SK-N-SH treated with all-trans-retinoic acid at 6 μM for 48 hours (cell line): ENCODE data around the gene CTBP2.

Experiments
- ATAC-seq: fragments of 200-7000 bp; cut with Tn5 transposase; 3 replicates; pipeline ENCODE4 v1.9.1; 2020; ENCODE audit warnings: mild to moderate bottlenecking, moderate library complexity
- ARNTL ChIP-seq: fragments of 450-650 bp; formaldehyde crosslinking; IDR thresholded peaks from 2 replicates; pipeline ENCODE4 v1.5.0; 2020; ENCODE audit warnings: low read depth, mild to moderate bottlenecking, moderate library complexity, borderline replicate concordance
- BACH2 ChIP-seq: fragments of 250-450 bp; sonication (Bioruptor Pico); IDR thresholded peaks from 2 replicates; pipeline ENCODE4 v1.9.0; 2021; ENCODE audit warnings: mild to moderate bottlenecking, borderline replicate concordance
- CREB5 ChIP-seq: fragments of 250-450 bp; sonication (Bioruptor Pico); IDR thresholded peaks from 2 replicates; pipeline ENCODE4 v1.5.1; 2020; ENCODE audit warnings: low read depth, mild to moderate bottlenecking, moderate library complexity
- CSDC2 ChIP-seq: fragments of 250-450 bp; sonication (Bioruptor Pico); IDR thresholded peaks from 2 replicates; pipeline ENCODE4 v1.5.0; 2020; ENCODE audit warnings: mild to moderate bottlenecking, moderate library complexity
- CSRNP3 ChIP-seq: fragments of 250-450 bp; sonication (Bioruptor Pico); IDR thresholded peaks from 2 replicates; pipeline ENCODE4 v1.5.1; 2021; ENCODE audit warnings: mild to moderate bottlenecking, moderate library complexity
- ESRRG ChIP-seq: fragments of 250-450 bp; sonication (Bioruptor Pico); IDR thresholded peaks from 2 replicates; pipeline ENCODE4 v1.6.1; 2021; ENCODE audit warnings: mild to moderate bottlenecking
- GLIS3 ChIP-seq: fragments of 250-450 bp; sonication (Bioruptor Pico); IDR thresholded peaks from 2 replicates; pipeline ENCODE4 v1.5.0; 2020; ENCODE audit warnings: mild to moderate bottlenecking, moderate library complexity
- ISL1 ChIP-seq: fragments of 250-450 bp; sonication (Bioruptor Pico); IDR thresholded peaks from 2 replicates; pipeline ENCODE4 v2.1.2; 2022; ENCODE audit warnings: mild to moderate bottlenecking, moderate library complexity
- OSR1 ChIP-seq: fragments of 250-450 bp; sonication (Bioruptor Pico); IDR thresholded peaks from 2 replicates; pipeline ENCODE4 v1.8.0; 2022; ENCODE audit warnings: moderate library complexity, mild to moderate bottlenecking, inconsistent platforms
- PATZ1 ChIP-seq: fragments of 250-450 bp; sonication (Bioruptor Pico); IDR thresholded peaks from 2 replicates; pipeline ENCODE4 v1.8.0; 2020; ENCODE audit warnings: mild to moderate bottlenecking, moderate library complexity, borderline replicate concordance
- POU6F1 ChIP-seq: fragments of 250-450 bp; sonication (Bioruptor Pico); IDR thresholded peaks from 2 replicates; pipeline ENCODE4 v1.8.0; 2021; ENCODE audit warnings: low read depth, mild to moderate bottlenecking, moderate library complexity, borderline replicate concordance
- PPARA ChIP-seq: fragments of 250-450 bp; sonication (Bioruptor Pico); IDR thresholded peaks from 2 replicates; pipeline ENCODE4 v1.5.0; 2020; ENCODE audit warnings: mild to moderate bottlenecking, borderline replicate concordance
- RARB ChIP-seq: fragments of 250-450 bp; sonication (Bioruptor Pico); IDR thresholded peaks from 2 replicates; pipeline ENCODE4 v1.8.0; 2021; ENCODE audit warnings: mild to moderate bottlenecking, moderate library complexity
- SNAI2 ChIP-seq: fragments of 250-450 bp; sonication (Bioruptor Pico); IDR thresholded peaks from 2 replicates; pipeline ENCODE4 v1.5.0; 2020; ENCODE audit warnings: mild to moderate bottlenecking, moderate library complexity
- TCF4 ChIP-seq: fragments of 250-450 bp; sonication (Bioruptor Pico); IDR thresholded peaks from 2 replicates; pipeline ENCODE4 v1.8.0; 2021; ENCODE audit warnings: mild to moderate bottlenecking, moderate library complexity, borderline replicate concordance
- TOX ChIP-seq: fragments of 250-450 bp; sonication (Bioruptor Pico); IDR thresholded peaks from 2 replicates; pipeline ENCODE4 v1.8.0; 2021; ENCODE audit warnings: mild to moderate bottlenecking, moderate library complexity, borderline replicate concordance
- TSHZ2 ChIP-seq: fragments of 250-450 bp; sonication (Bioruptor Pico); IDR thresholded peaks from 2 replicates; pipeline ENCODE4 v1.5.0; 2020; ENCODE audit warnings: mild to moderate bottlenecking, moderate library complexity
- ZFP3 ChIP-seq: fragments of 250-450 bp; sonication (Bioruptor Pico); IDR thresholded peaks from 2 replicates; pipeline ENCODE4 v1.5.0; 2020; ENCODE audit warnings: mild to moderate bottlenecking, moderate library complexity
- ZFP30 ChIP-seq: fragments of 450-650 bp; formaldehyde crosslinking; IDR thresholded peaks from 2 replicates; pipeline ENCODE4 v1.5.0; 2022; ENCODE audit warnings: mild to moderate bottlenecking, moderate library complexity
- ZNF70 ChIP-seq: fragments of 450-650 bp; formaldehyde crosslinking; IDR thresholded peaks from 2 replicates; pipeline ENCODE4 v1.5.0; 2020; ENCODE audit warnings: mild to moderate bottlenecking, moderate library complexity

The CTBP2 gene

GRCh38 chr10:124939290-124939689, 221.1 kb downstream of the CTBP2 start:
- TF ChIP-seq TOX (CRISPR knock-in tag), result no peak
- no peak for TF ChIP-seq PPARA (CRISPR knock-in tag)
- no peak for ATAC-seq

GRCh38 chr10:124936813-124937212, 223.6 kb downstream of the CTBP2 start:
- TF ChIP-seq ARNTL (CRISPR knock-in tag), result no peak
- TF ChIP-seq SNAI2, result no peak
- TF ChIP-seq PPARA (CRISPR knock-in tag), result no peak
- TF ChIP-seq CSRNP3 (CRISPR knock-in tag), result no peak
- TF ChIP-seq ZNF70, result no peak
- TF ChIP-seq ESRRG, result no peak
- TF ChIP-seq BACH2 (CRISPR knock-in tag), result no peak
- ATAC-seq, result no peak

- no peak for TF ChIP-seq GLIS3 (CRISPR knock-in tag)
- TF ChIP-seq ESRRG, result no peak
- TF ChIP-seq PPARA (CRISPR knock-in tag), result no peak
- TF ChIP-seq RARB (CRISPR knock-in tag), result no peak
- no peak for TF ChIP-seq ISL1 (CRISPR knock-in tag)
- TF ChIP-seq ZFP3 (CRISPR knock-in tag), result no peak
- no peak for TF ChIP-seq CREB5 (CRISPR knock-in tag)
- TF ChIP-seq ZNF70, result no peak
- TF ChIP-seq SNAI2, result no peak
- no peak for TF ChIP-seq POU6F1
- no peak for TF ChIP-seq TCF4 (CRISPR knock-in tag)
- no peak for TF ChIP-seq TOX (CRISPR knock-in tag)
- no peak for TF ChIP-seq PATZ1 (CRISPR knock-in tag)
- TF ChIP-seq CSDC2 (CRISPR knock-in tag), result no peak
- TF ChIP-seq OSR1 (CRISPR knock-in tag), result no peak
- TF ChIP-seq ARNTL (CRISPR knock-in tag), result no peak
- no peak for TF ChIP-seq BACH2 (CRISPR knock-in tag)
- TF ChIP-seq ZFP30, result no peak
- no peak for TF ChIP-seq TSHZ2
These were observed 224.4 kb downstream of the CTBP2 start for GRCh38 chr10:124935946-124936345.

More at GRCh38 chr10:124935946-124936345, 224.4 kb downstream of the CTBP2 start:
- ATAC-seq, result no peak
